MM.1S (cell line): ENCODE results near the gene IPO9.

Experiments used
- DNase-seq: peaks from one replicate; pipeline ENCODE4 v3.0.0-alpha.2; 2015
- H2AFZ ChIP-seq: fragments of 300-600 bp; sonication (generic); 2 replicates; pipeline ENCODE4 v1.6.0; 2016; ENCODE audit warnings: antibody characterized with exemption, low read length
- H3F3A ChIP-seq: fragments of 300-600 bp; sonication (generic); 2 replicates; pipeline ENCODE4 v1.6.1; 2016; ENCODE audit warnings: mild to moderate bottlenecking, antibody characterized with exemption, low read length, moderate library complexity, mixed read lengths; ENCODE audit not compliant: insufficient read depth
- H3K27ac ChIP-seq: fragments of 300-600 bp; sonication (generic); 2 replicates; pipeline ENCODE4 v1.5.1; 2016; ENCODE audit warnings: mild to moderate bottlenecking, low read length
- H3K27me3 ChIP-seq: fragments of 300-600 bp; sonication (generic); replicated peaks from 2 replicates; pipeline ENCODE4 v1.6.0; 2016; ENCODE audit warnings: low read length; ENCODE audit not compliant: insufficient read depth
- H3K36me3 ChIP-seq: fragments of 300-600 bp; sonication (generic); replicated peaks from 2 replicates; pipeline ENCODE4 v1.6.1; 2016; ENCODE audit warnings: mild to moderate bottlenecking, low read length, mixed read lengths; ENCODE audit not compliant: insufficient read depth
- H3K4me1 ChIP-seq: fragments of 300-600 bp; sonication (generic); 2 replicates; pipeline ENCODE4 v1.6.1; 2016; ENCODE audit warnings: low read length, mixed read lengths
- H3K4me2 ChIP-seq: fragments of 300-600 bp; sonication (generic); 2 replicates; pipeline ENCODE4 v1.6.0; 2016; ENCODE audit warnings: low read depth, low read length
- H3K4me3 ChIP-seq: fragments of 300-600 bp; sonication (generic); 2 replicates; pipeline ENCODE4 v1.5.1; 2016; ENCODE audit warnings: low read length, mixed read lengths
- H3K79me2 ChIP-seq: fragments of 300-600 bp; sonication (generic); 2 replicates; pipeline ENCODE4 v1.6.1; 2016; ENCODE audit warnings: mixed run types, low read length, mixed read lengths
- H3K9ac ChIP-seq: fragments of 300-600 bp; sonication (generic); 2 replicates; pipeline ENCODE4 v1.6.1; 2016; ENCODE audit warnings: low read length, mixed read lengths
- H3K9me2 ChIP-seq: fragments of 300-600 bp; sonication (generic); replicated peaks from 2 replicates; pipeline ENCODE4 v1.6.1; 2016; ENCODE audit warnings: mild to moderate bottlenecking, low read length, mixed read lengths; ENCODE audit not compliant: insufficient read depth
- H3K9me3 ChIP-seq: fragments of 300-600 bp; sonication (generic); replicated peaks from 2 replicates; pipeline ENCODE4 v1.6.1; 2016; ENCODE audit warnings: mild to moderate bottlenecking, low read length, mixed read lengths; ENCODE audit not compliant: insufficient read depth
- H4K20me1 ChIP-seq: fragments of 300-600 bp; sonication (generic); 2 replicates; pipeline ENCODE4 v1.6.1; 2016; ENCODE audit warnings: mild to moderate bottlenecking, low read length, moderate library complexity, mixed read lengths; ENCODE audit not compliant: insufficient read depth
- CTCF ChIP-seq: fragments of 300-600 bp; sonication (generic); IDR thresholded peaks from 2 replicates; pipeline ENCODE4 v1.5.1; 2016; ENCODE audit warnings: antibody characterized with exemption, low read length, mixed read lengths
- EZH2 ChIP-seq: fragments of 300-600 bp; sonication (generic); optimal IDR thresholded peaks from 2 replicates; pipeline ENCODE3; 2017; ENCODE audit warnings: low read depth, mild to moderate bottlenecking, antibody characterized with exemption, low read length, mixed read lengths
- EZH2phosphoT487 ChIP-seq: fragments of 300-600 bp; sonication (generic); IDR thresholded peaks from 2 replicates; pipeline ENCODE4 v1.6.1; 2018; ENCODE audit warnings: antibody characterized with exemption, low read length

IPO9 gene

GRCh38 chr1:201894343-201895119, 65.6 kb downstream of the IPO9 start:
- Histone ChIP-seq H4K20me1 (no peaks in the 10 kb centered on the region), H3K4me1 (peaks cover 13% of the 10 kb centered on the region), H3K9me3 (no peaks in the 10 kb centered on the region), H3K27ac (no peak overlapping the region), H3K4me2 (no peak overlapping the region), H3K9me2 (no peaks in the 10 kb centered on the region), H3K4me3 (no peak overlapping the region), H2AFZ (no peak overlapping the region), H3F3A (no peaks in the 10 kb centered on the region), H3K79me2 (no peaks in the 10 kb centered on the region), H3K9ac (no peak overlapping the region), H3K27me3 (no peaks in the 10 kb centered on the region), H3K36me3 (no peaks in the 10 kb centered on the region)
- TF ChIP-seq EZH2phosphoT487, result no peak
- no peak for TF ChIP-seq EZH2
- no peak for DNase-seq

- H3K36me3 ChIP-seq, result no peaks in the 10 kb centered on the region
- H3K27me3 ChIP-seq, result no peaks in the 10 kb centered on the region
- no peaks in the 10 kb centered on the region for H4K20me1 ChIP-seq
- DNase-seq, result no peak
- no peak for TF ChIP-seq CTCF
- no peak overlapping the region for H3K4me2 ChIP-seq
- H3F3A ChIP-seq, result no peaks in the 10 kb centered on the region
- H3K9me3 ChIP-seq, result no peaks in the 10 kb centered on the region
- H3K79me2 ChIP-seq, result no peaks in the 10 kb centered on the region
- H2AFZ ChIP-seq, result no peak overlapping the region
- H3K4me3 ChIP-seq, result no peak overlapping the region
- no peak overlapping the region for H3K27ac ChIP-seq
- H3K4me1 ChIP-seq, result peaks cover 13% of the 10 kb centered on the region
- H3K9me2 ChIP-seq, result no peaks in the 10 kb centered on the region
- no peak overlapping the region for H3K9ac ChIP-seq
These were observed 66.2 kb downstream of the IPO9 start for GRCh38 chr1:201895120-201895665.

GRCh38 chr1:201895913-201896807, 67.2 kb downstream of the IPO9 start:
- no peaks in the 10 kb centered on the region for H4K20me1 ChIP-seq
- TF ChIP-seq CTCF (peak; percentile 100), EZH2phosphoT487 (no peak), EZH2 (no peak)
- H3K9me2 ChIP-seq, result no peaks in the 10 kb centered on the region
- H3K4me3 ChIP-seq, result peak overlapping the region; percentile 10; the same call in 1 of the 2 replicates
- DNase-seq, result peak; percentile 91
- no peak overlapping the region for H3K27ac ChIP-seq
- no peaks in the 10 kb centered on the region for H3K36me3 ChIP-seq
- H3K79me2 ChIP-seq, result no peaks in the 10 kb centered on the region
- H2AFZ ChIP-seq, result peak overlapping the region; percentile 56
- no peaks in the 10 kb centered on the region for H3K27me3 ChIP-seq
- no peak overlapping the region for H3K9ac ChIP-seq
- no peaks in the 10 kb centered on the region for H3K9me3 ChIP-seq
- peaks cover 13% of the 10 kb centered on the region for H3K4me1 ChIP-seq
- peak overlapping the region; percentile 49 for H3K4me2 ChIP-seq
- H3F3A ChIP-seq, result no peaks in the 10 kb centered on the region
